Fibroblast of lung (primary cell): ENCODE measurements around the gene RANBP9. TPM values are rescaled to one million over a fixed set of nuclear protein-coding genes. Genes with fewer than 3 reads are reported as not detected.

Experiments used
- DNase-seq, 2 donors: peaks; one replicate each; pipeline versions ENCODE4 v3.0.0 to v3.0.0-alpha.2; 2010; ENCODE audit warnings: low read depth in 2 of 2
- H2AFZ ChIP-seq: 2 replicates; pipeline ENCODE4 v1.5.1; 2012; ENCODE audit warnings: low read length, control low read depth, inconsistent platforms
- H3K27ac ChIP-seq: 2 replicates; pipeline ENCODE4 v1.5.1; 2011; ENCODE audit warnings: low read length, control low read depth; ENCODE audit not compliant: insufficient read depth
- H3K27me3 ChIP-seq: 2 replicates; pipeline ENCODE4 v1.5.1; 2011; ENCODE audit warnings: mild to moderate bottlenecking, low read length; ENCODE audit not compliant: control insufficient read depth, insufficient read depth
- H3K36me3 ChIP-seq: 2 replicates; pipeline ENCODE4 v1.5.1; 2011; ENCODE audit warnings: low read length; ENCODE audit not compliant: control insufficient read depth, insufficient read depth
- H3K4me1 ChIP-seq: 2 replicates; pipeline ENCODE4 v1.5.1; 2011; ENCODE audit warnings: low read length; ENCODE audit not compliant: control insufficient read depth, insufficient read depth; ENCODE audit errors: extremely low read depth
- H3K4me2 ChIP-seq: 2 replicates; pipeline ENCODE4 v1.5.1; 2011; ENCODE audit warnings: low read length, control low read depth; ENCODE audit not compliant: insufficient read depth; ENCODE audit errors: extremely low read depth
- H3K4me3 ChIP-seq, 4 experiments: fragments of 200-600 bp in 1 of 4; sonication (generic) in 1 of 4; replicated peaks in 1 of 4; 2 replicates each; pipeline ENCODE4 v1.5.1; 2011 to 2016; ENCODE audit warnings: low read length in 4 of 4, low read depth in 3 of 4, mild to moderate bottlenecking in 3 of 4, control low read depth in 2 of 4, inconsistent platforms in 1 of 4, mixed read lengths in 1 of 4; ENCODE audit not compliant: insufficient read depth in 1 of 4; ENCODE audit errors: control extremely low read depth in 1 of 4
- H3K79me2 ChIP-seq: 2 replicates; pipeline ENCODE4 v1.5.1; 2012; ENCODE audit warnings: mild to moderate bottlenecking, low read length, inconsistent platforms; ENCODE audit not compliant: control insufficient read depth, insufficient read depth
- H3K9ac ChIP-seq: 2 replicates; pipeline ENCODE4 v1.5.1; 2011; ENCODE audit warnings: mild to moderate bottlenecking, low read length, control low read depth; ENCODE audit not compliant: insufficient read depth
- H3K9me3 ChIP-seq: 2 replicates; pipeline ENCODE4 v1.5.1; 2012; ENCODE audit warnings: low read depth, low read length; ENCODE audit not compliant: control insufficient read depth, insufficient read depth
- H4K20me1 ChIP-seq: 2 replicates; pipeline ENCODE4 v1.5.1; 2011; ENCODE audit warnings: low read length; ENCODE audit not compliant: control insufficient read depth, insufficient read depth; ENCODE audit errors: extremely low read depth
- EZH2 ChIP-seq: IDR thresholded peaks from 2 replicates; pipeline ENCODE4 v1.5.1; 2012; ENCODE audit warnings: low read length, control low read depth, mild to moderate bottlenecking; ENCODE audit errors: missing control alignments
- polyA plus RNA-seq, 2 donors: library from polyadenylated mRNA; depleted of rRNA in 1 of 2; stranded (reverse) in 1 of 2; unstranded in 1 of 2; fragments of >200 nt; gene quantifications; 2 replicates each; pipeline ENCODE4 v1.2.1, GENCODE V29; 2011 to 2012; ENCODE audit warnings: missing spikeins in 1 of 2
- total RNA-seq: library from RNA; depleted of rRNA; stranded (reverse); fragments of >200 nt; gene quantifications from 2 replicates; pipeline ENCODE4 v1.2.1, GENCODE V29; 2014
- TF ChIP-seq, protein P1 (sequence below), 2 donors: IDR thresholded peaks in 1 of 2; conservative IDR thresholded peaks in 1 of 2; 1 replicate in 1 of 2; 2 replicates in 1 of 2; pipeline ENCODE4 v1.5.1; 2011 to 2012; ENCODE audit warnings: low read length in 2 of 2, control low read depth in 1 of 2, inconsistent platforms in 1 of 2, low read depth in 1 of 2, mild to moderate bottlenecking in 1 of 2

The RANBP9 gene
- total and polyA plus RNA-seq, 2 donors (not counting 1 experiment from before 2014, with no cell fraction given): 46.7 to 48.7 TPM

DNA sequence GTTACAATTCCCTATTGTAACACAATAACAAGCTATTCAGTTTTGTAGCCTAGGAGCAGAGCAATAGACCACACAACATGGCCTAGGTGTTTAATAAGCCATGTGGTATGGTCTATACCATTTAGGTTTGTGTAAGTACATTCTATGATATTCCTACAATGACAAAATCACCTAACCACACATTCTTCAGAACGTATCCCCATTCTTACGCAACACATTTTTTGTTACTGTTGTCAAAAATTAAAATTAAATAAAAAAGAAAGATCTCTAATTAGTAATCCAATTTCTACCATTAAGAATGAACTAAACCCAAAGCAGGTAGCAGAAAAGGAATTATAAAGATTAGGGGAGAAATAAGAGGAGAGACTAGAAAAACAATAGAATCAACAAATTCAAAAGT is 44.0 kb downstream of the RANBP9 start:
- no peak overlapping the region for H3K4me2 ChIP-seq
- TF ChIP-seq, protein P1, sequence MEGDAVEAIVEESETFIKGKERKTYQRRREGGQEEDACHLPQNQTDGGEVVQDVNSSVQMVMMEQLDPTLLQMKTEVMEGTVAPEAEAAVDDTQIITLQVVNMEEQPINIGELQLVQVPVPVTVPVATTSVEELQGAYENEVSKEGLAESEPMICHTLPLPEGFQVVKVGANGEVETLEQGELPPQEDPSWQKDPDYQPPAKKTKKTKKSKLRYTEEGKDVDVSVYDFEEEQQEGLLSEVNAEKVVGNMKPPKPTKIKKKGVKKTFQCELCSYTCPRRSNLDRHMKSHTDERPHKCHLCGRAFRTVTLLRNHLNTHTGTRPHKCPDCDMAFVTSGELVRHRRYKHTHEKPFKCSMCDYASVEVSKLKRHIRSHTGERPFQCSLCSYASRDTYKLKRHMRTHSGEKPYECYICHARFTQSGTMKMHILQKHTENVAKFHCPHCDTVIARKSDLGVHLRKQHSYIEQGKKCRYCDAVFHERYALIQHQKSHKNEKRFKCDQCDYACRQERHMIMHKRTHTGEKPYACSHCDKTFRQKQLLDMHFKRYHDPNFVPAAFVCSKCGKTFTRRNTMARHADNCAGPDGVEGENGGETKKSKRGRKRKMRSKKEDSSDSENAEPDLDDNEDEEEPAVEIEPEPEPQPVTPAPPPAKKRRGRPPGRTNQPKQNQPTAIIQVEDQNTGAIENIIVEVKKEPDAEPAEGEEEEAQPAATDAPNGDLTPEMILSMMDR (conservative IDR thresholded peaks at IDR 0.05 in 1 of 2, IDR thresholded peaks at IDR 0.05 in 1 of 2; ENCODE audit: low read depth in 1 of 2, low read length in 2 of 2): no peak
- TF ChIP-seq EZH2: no peak
- H2AFZ ChIP-seq: no peak overlapping the region
- peaks cover 73% of the 10 kb centered on the region for H3K79me2 ChIP-seq
- peaks cover 2% of the 10 kb centered on the region for H4K20me1 ChIP-seq
- no peak overlapping the region for H3K27ac ChIP-seq
- no peak overlapping the region for H3K9ac ChIP-seq
- H3K4me1 ChIP-seq: peaks cover 2% of the 10 kb centered on the region
- no peaks in the 10 kb centered on the region for H3K27me3 ChIP-seq
- no peak overlapping the region for H3K4me3 ChIP-seq
- peak in 1 of 2 donors; percentile 22 for DNase-seq
- no peaks in the 10 kb centered on the region for H3K36me3 ChIP-seq
- no peaks in the 10 kb centered on the region for H3K9me3 ChIP-seq

DNA sequence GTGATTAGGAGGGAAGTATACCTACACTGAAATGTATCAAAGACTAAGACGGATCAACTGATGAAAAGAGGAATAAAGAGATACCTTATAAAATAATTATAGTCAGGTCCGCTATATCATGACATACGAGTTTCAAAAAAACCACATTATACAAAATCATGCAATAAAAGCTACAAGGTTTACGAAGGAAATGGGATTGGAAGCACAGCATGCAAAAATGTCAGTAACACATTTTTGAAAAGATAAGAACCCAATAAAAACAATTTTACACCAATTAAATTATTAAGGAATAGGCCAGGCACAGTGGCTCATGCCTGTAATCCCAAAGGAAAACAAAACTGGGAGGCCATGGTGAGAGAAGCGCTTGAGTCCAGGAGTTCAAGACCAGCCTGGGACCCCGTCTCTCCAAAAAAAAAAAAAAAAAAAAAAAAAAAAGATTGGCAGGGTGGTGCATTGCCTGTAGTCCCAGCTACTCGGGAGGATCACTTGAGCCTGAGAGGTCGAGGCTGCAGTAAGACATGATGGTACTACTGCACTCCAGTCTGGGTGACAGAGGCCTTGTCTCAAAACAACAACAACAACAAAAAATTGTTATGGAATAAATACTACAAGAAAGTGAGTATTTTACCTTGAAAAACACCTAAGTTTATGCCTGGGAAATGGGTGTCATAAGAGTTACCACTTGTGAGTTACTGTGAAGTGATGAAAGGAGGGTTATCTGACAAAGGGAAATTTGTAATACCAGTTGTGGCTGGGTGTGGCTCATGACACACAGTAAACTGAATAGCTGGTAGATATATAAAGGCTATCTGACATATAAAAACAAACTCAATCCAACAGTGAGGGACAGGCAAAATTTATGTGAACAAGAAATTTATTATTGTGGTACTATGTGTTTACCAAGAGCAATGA is 45.2 kb downstream of the RANBP9 start:
- Histone ChIP-seq H2AFZ (no peak overlapping the region), H3K27me3 (no peaks in the 10 kb centered on the region), H3K27ac (no peak overlapping the region), H3K36me3 (no peaks in the 10 kb centered on the region), H3K9ac (no peak overlapping the region), H3K4me1 (peaks cover 2% of the 10 kb centered on the region), H3K4me3 (no peak overlapping the region), H3K9me3 (no peaks in the 10 kb centered on the region), H4K20me1 (peaks cover 2% of the 10 kb centered on the region), H3K79me2 (peaks cover 78% of the 10 kb centered on the region), H3K4me2 (no peak overlapping the region)
- DNase-seq: peak in 1 of 2 donors; percentile 28
- TF ChIP-seq EZH2: no peak
- TF ChIP-seq, protein P1 (conservative IDR thresholded peaks at IDR 0.05 in 1 of 2, IDR thresholded peaks at IDR 0.05 in 1 of 2; ENCODE audit: low read depth in 1 of 2, low read length in 2 of 2): no peak

DNA sequence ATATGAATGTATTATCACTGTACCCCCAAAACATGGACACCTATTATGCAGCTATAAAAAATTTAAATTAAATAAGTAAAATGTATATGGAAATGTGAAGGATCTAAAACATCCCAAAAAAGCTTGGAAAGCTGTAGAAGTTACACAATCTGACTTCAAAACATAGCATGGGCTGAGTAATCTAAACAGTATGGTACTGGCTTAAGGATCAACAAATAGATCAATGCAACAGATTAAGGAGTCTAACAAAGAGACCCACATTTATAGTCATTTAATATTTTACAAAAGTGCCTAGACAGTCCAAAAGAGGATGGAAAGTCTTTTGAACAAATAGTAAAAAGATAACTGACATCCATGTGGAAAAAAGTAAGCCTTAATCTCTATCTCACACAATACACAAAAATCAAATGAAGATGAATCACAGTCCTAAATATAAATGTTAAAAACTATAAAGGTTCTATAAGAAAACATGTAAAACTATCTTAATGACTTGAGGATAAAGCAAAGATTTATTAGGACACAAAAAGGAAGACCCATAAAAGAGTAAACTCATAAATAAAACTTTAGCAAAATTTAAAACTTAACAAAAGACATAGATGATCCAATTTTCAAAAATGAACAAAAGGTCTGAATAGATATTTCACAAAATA is 46.8 kb downstream of the RANBP9 start:
- Histone ChIP-seq H3K79me2 (peaks cover 85% of the 10 kb centered on the region), H3K4me3 (no peak overlapping the region), H3K9ac (no peak overlapping the region), H4K20me1 (peaks cover 2% of the 10 kb centered on the region), H3K9me3 (no peaks in the 10 kb centered on the region), H3K36me3 (no peaks in the 10 kb centered on the region), H2AFZ (no peak overlapping the region), H3K4me1 (peaks cover 2% of the 10 kb centered on the region), H3K4me2 (no peak overlapping the region), H3K27ac (no peak overlapping the region), H3K27me3 (no peaks in the 10 kb centered on the region)
- TF ChIP-seq, protein P1 (conservative IDR thresholded peaks at IDR 0.05 in 1 of 2, IDR thresholded peaks at IDR 0.05 in 1 of 2; ENCODE audit: low read depth in 1 of 2, low read length in 2 of 2): no peak
- TF ChIP-seq EZH2: no peak
- peak; percentile 28 to 62 for DNase-seq
